Stimulated activated effector memory CD8-positive, alpha-beta T cell treated with anti-CD3 and anti-CD28 coated beads, Interleukin-12 subunit alpha, Interleukin-12 subunit beta, amount 100 ng/mL, for 72 hours (primary cell): ENCODE data around the gene KRT6C.
"Not testable (repeated sequence)": the region's sequence is repeated elsewhere in the genome, so short reads cannot be mapped to it uniquely, and the experiment has no call there.

Source experiments
- ATAC-seq: fragments of 150-1000 bp; cut with Tn5 transposase; 2 replicates; pipeline ENCODE4 v1.10.0; 2021
- DNase-seq, 2 donors: peaks; one replicate each; pipeline ENCODE4 v3.0.0; 2021 to 2022; ENCODE audit warnings: low spot score in 2 of 2
- H3K27ac Mint-ChIP-seq: one replicate; pipeline ENCODE4 v1.8.0; 2022; ENCODE audit warnings: mild to moderate bottlenecking, mixed read lengths
- H3K36me3 Mint-ChIP-seq: one replicate; pipeline ENCODE4 v1.8.0; 2022; ENCODE audit warnings: mild to moderate bottlenecking, mixed read lengths
- H3K4me1 Mint-ChIP-seq: one replicate; pipeline ENCODE4 v1.8.0; 2022; ENCODE audit warnings: mixed read lengths
- H3K4me3 Mint-ChIP-seq: one replicate; pipeline ENCODE4 v1.8.0; 2022; ENCODE audit warnings: mild to moderate bottlenecking, mixed read lengths
- H3K9me3 Mint-ChIP-seq: one replicate; pipeline ENCODE4 v1.8.0; 2022; ENCODE audit warnings: mixed read lengths

The KRT6C gene

DNA sequence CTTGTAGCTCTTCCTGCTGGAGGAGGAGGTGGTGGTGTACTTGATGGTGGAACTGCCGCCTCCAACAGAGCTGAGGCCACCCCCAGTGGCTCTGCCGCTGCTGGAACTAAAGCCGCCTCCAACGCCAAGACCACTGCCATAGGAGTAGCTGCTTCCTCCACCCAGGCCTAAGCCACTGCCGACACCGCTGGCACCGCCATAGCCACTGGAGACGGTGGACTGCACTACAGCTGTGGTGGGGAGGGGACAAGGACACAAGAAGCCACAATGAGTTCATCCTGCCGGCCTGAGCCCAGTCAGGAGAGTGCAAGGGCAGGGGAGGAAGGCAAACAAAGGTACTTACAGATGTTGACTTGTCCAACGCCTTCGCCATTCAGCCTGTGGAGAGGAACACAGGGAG, 26.4 kb downstream of the KRT6C start:
- not testable (repeated sequence) for DNase-seq, H3K9me3 Mint-ChIP-seq, ATAC-seq, H3K4me1 Mint-ChIP-seq, H3K4me3 Mint-ChIP-seq, H3K36me3 Mint-ChIP-seq, H3K27ac Mint-ChIP-seq

DNA sequence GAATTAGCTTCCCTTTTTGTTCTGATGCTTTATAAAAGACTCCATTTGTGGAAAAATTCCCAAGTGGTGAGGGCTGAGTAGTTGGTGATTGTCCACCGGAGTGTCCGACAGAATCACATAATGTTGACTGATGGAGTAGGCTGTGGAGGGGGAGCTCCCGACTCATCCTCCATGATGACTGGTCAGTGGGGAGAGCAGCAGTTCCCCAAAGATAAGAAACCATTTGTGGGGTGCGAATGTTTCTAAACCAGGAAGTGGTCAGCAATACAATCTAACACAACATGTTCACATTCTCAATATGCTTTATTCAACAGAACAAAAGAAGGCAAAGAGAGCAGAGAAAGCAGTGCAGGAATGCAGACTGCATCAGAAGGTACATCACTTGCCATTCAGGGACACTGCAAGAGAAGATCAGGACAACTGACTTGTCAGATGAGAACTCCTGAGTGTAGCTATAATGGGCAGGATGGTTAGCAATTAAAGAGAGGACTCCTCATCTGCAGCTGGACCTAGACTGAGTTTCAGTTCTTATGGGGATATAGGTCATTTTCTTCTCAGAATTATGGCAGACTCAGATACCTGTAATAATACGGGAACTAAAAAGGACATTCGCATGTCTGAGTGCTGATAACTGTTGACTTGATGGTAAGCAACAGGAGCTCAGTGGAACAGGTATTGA, 27.1 kb downstream of the KRT6C start:
- DNase-seq: no peak

DNA sequence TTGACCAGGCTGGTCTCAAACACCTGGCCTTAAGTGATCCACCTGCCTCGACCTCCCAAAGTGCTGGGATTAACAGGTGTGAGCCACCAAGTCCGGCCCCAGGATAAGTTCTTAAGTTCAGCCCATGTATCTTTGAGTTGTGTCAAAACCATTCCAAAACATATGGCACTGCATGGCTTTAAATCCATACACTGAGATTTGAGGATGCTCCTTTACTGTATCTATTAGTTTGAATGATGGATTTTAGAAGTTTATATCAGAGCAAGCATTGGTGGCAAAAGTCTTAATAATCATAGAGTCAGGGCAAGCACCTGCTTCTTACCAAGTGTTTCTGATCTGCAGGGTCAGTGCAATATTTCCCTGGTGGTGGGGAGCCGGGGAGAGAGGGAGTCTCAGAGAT, 27.7 kb downstream of the KRT6C start:
- Mint-ChIP-seq H3K36me3 (no peaks in the 10 kb centered on the region), H3K4me3 (no peak overlapping the region), H3K27ac (no peak overlapping the region), H3K4me1 (peaks cover 7% of the 10 kb centered on the region), H3K9me3 (no peaks in the 10 kb centered on the region)
- DNase-seq: no peak
- no peak for ATAC-seq

More for the DNA sequence above, 27.1 kb downstream of the KRT6C start:
- no peak overlapping the region for H3K4me3 Mint-ChIP-seq
- H3K4me1 Mint-ChIP-seq: peaks cover 7% of the 10 kb centered on the region
- no peak overlapping the region for H3K27ac Mint-ChIP-seq
- H3K9me3 Mint-ChIP-seq: no peaks in the 10 kb centered on the region
- H3K36me3 Mint-ChIP-seq: no peaks in the 10 kb centered on the region
- ATAC-seq: no peak

DNA sequence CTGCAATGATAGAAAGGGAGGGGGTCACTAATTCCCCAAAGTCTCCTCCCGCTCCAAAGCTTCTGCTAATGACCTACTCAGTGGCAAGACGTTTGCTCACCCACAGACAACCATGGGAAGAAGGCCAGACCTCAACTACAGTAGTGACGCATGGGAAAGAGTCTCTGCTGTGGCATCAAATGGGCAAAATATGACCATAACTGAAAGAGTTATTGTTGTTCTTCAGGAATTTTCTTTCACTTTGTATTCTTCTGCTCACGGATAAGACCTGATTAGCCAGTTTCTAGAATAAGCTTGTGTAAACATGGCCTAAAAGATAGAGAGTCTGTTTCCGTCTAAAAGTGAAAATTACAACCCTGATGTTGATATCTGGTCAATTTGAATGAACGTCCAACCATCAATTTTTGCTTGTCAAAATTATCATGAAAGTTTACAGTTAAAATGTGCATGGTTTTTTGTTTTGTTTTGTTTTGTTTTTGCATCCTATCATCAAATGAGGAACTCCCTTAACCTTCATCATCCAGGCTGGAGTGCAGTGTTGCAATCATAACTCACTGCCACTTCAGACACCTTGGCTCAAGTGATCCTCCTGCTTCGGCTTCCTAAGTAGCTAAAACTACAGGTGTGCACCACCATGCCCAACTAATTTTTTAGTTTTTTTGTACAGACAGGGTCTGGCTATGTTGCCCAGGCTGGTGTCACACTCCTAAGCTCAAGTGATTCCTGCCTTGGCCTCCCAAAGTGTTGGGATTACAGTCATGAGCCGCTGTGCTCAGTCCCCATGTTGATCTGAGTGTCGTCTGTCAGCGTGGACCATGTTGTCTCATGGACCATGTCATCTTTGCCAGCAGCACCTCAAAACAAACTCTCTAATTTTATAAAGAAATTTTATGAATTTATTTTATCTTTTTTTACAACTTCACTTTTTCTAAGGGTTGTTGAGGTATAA, 28.7 kb downstream of the KRT6C start:
- no peaks in the 10 kb centered on the region for H3K9me3 Mint-ChIP-seq
- no peak for DNase-seq
- H3K4me3 Mint-ChIP-seq: no peak overlapping the region
- no peaks in the 10 kb centered on the region for H3K36me3 Mint-ChIP-seq
- no peak for ATAC-seq
- peaks cover 7% of the 10 kb centered on the region for H3K4me1 Mint-ChIP-seq
- no peak overlapping the region for H3K27ac Mint-ChIP-seq

DNA sequence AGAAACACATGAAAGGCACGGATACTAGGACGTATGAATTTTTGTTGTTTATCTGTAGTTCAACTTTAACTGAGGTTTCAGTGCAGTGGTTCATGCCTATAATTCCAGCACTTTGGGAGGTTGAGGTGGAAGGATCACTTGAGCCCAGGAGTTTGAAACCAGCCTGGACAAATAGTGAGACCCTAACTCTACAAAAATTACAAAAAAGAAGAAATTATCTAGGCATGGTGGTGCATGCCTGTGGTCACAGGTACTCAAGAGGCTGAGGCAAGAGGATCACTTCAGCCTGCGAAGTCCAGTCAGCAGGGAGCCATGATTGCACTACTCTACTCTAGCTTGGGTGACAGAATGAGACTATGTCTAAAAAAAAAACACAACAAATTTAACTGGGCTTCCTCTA, 29.6 kb downstream of the KRT6C start:
- DNase-seq: no peak
- Mint-ChIP-seq H3K9me3 (no peaks in the 10 kb centered on the region), H3K36me3 (no peaks in the 10 kb centered on the region)

DNA sequence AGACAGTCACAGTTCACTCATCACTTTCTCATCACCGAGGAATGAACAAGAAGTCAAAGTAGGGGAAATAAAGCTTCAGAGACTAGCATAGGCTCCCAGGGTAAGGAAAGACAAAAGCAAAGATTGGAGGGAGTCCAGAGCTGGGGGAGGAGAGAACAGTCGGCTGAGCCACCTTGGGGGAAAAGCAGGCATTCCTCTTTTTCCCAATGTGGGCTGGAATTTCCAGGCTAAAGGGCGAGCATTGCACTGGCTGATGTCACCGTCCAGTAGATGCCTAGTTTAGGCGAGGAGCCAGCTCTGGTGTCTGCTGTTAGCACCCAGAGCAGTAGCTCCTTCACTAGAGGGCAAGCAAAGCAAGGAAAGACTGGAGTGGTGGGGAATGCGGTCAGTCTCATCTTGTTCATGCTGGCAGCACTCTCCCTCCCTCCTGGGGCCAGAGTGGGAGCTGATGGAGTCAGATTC, 31.0 kb downstream of the KRT6C start:
- H3K36me3 Mint-ChIP-seq: no peaks in the 10 kb centered on the region
- no peak overlapping the region for H3K27ac Mint-ChIP-seq
- no peak overlapping the region for H3K4me3 Mint-ChIP-seq
- H3K9me3 Mint-ChIP-seq: no peaks in the 10 kb centered on the region
- ATAC-seq: no peak
- peaks cover 7% of the 10 kb centered on the region for H3K4me1 Mint-ChIP-seq
- DNase-seq: no peak

More for the DNA sequence above, 29.6 kb downstream of the KRT6C start:
- no peak overlapping the region for H3K4me3 Mint-ChIP-seq
- H3K27ac Mint-ChIP-seq: no peak overlapping the region
- no peak for ATAC-seq
- H3K4me1 Mint-ChIP-seq: peaks cover 7% of the 10 kb centered on the region

DNA sequence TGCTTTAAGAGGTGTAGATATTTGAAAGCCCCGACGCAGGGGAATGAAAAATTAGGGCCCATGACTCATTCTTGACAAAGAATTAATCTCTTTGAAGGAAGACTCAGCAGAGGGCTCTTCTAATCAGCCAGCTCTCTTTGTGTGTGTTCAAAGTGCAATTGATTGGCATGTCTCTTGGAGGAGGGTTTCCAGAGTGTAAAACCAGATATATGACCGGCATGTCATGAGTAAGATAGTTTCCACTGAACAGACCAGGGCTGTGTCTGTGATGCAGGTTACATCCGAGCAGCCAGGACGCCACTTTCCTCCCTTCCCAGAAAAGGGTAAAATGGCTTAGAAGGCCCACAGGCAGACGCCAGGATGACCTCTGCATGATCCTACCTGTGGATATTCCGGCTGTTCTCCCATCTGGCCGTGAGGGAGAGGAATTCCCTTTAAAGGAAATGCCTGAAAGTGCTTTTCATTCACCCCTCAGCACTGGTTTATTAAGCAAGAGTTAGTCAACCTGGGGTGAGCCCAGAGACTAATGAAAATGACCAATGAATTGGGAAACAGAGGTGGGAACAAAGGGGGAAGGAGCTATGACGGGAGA, 32.2 kb downstream of the KRT6C start:
- ATAC-seq (no peak), DNase-seq (no peak)
- H3K4me1 Mint-ChIP-seq: peaks cover 3% of the 10 kb centered on the region
- no peak overlapping the region for H3K27ac Mint-ChIP-seq
- H3K4me3 Mint-ChIP-seq: no peak overlapping the region
- no peaks in the 10 kb centered on the region for H3K36me3 Mint-ChIP-seq
- H3K9me3 Mint-ChIP-seq: no peaks in the 10 kb centered on the region

DNA sequence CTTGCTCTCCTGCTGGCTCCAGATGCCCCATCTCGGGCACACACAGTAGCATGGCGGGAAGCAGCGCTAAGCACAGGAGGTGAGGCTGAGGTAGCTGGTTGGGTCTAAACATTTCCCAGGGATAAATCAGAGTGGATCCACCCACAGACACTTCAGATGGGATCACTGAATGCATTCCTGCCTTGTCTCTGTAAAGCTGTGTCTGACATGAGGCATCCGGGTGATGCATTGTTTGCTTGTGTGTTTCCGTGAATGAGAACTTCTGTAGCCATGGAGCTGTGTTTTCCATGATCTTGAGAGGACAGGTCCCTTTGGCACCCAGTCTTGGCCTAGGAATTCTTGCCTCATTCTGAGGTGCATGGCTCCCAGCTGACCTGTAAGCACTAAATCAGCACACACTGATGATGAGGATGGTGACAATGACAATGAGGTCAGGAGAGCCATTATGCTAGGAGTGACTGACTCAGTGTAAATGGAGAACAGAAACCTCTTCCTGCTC, 32.7 kb downstream of the KRT6C start:
- H3K36me3 Mint-ChIP-seq: no peaks in the 10 kb centered on the region

DNA sequence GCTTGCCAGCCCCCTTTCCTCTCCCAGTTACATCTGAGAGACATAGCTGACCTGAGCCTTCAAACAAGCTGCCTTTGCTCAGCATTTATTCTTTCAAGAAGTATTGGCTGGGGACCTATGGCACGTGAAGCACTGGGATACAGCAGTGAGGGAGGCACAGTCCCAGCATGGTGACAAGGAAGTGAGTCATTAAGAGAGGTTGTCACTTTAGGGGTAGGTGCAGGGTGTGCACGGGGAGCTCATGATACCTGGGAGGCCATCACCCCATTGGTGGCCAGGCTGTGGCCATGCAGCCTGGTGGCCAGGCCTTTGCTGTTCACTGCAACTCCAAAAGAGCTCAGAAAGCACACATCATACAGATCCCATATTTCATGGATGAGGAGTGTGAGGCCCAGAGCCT, 33.8 kb downstream of the KRT6C start:
- H3K4me3 Mint-ChIP-seq: no peak overlapping the region
- ATAC-seq: no peak
- H3K9me3 Mint-ChIP-seq: no peaks in the 10 kb centered on the region

More for the DNA sequence above, 32.7 kb downstream of the KRT6C start:
- no peaks in the 10 kb centered on the region for H3K9me3 Mint-ChIP-seq
- H3K4me3 Mint-ChIP-seq: no peak overlapping the region
- peak; percentile 46 for ATAC-seq
- no peaks in the 10 kb centered on the region for H3K4me1 Mint-ChIP-seq
- no peak for DNase-seq
- H3K27ac Mint-ChIP-seq: no peak overlapping the region

DNA sequence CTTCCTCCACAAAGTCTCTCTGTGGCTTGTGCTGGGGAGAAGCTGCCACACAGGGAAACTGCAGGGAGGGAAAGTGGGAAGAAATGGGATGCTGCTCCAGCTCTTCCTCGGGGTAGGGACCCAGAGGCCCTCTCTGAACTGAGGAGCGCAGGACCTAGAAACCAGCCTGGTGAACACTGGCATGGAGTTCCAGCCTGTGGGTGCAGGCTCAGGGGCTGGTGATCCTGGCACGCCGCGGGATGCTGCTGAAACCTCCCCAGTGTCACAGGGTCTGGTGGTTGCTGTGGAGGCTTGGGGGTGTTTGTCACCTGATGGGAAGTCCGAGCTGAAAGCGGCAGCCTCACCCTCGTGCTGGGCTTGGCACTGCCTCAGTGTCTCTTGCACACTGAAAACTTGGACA, 34.2 kb downstream of the KRT6C start:
- Mint-ChIP-seq H3K4me3 (no peak overlapping the region), H3K36me3 (no peaks in the 10 kb centered on the region), H3K9me3 (no peaks in the 10 kb centered on the region), H3K4me1 (no peaks in the 10 kb centered on the region), H3K27ac (no peak overlapping the region)
- DNase-seq (no peak), ATAC-seq (no peak)

More for the DNA sequence above, 33.8 kb downstream of the KRT6C start:
- no peak for DNase-seq
- Mint-ChIP-seq H3K27ac (no peak overlapping the region), H3K36me3 (no peaks in the 10 kb centered on the region), H3K4me1 (no peaks in the 10 kb centered on the region)

DNA sequence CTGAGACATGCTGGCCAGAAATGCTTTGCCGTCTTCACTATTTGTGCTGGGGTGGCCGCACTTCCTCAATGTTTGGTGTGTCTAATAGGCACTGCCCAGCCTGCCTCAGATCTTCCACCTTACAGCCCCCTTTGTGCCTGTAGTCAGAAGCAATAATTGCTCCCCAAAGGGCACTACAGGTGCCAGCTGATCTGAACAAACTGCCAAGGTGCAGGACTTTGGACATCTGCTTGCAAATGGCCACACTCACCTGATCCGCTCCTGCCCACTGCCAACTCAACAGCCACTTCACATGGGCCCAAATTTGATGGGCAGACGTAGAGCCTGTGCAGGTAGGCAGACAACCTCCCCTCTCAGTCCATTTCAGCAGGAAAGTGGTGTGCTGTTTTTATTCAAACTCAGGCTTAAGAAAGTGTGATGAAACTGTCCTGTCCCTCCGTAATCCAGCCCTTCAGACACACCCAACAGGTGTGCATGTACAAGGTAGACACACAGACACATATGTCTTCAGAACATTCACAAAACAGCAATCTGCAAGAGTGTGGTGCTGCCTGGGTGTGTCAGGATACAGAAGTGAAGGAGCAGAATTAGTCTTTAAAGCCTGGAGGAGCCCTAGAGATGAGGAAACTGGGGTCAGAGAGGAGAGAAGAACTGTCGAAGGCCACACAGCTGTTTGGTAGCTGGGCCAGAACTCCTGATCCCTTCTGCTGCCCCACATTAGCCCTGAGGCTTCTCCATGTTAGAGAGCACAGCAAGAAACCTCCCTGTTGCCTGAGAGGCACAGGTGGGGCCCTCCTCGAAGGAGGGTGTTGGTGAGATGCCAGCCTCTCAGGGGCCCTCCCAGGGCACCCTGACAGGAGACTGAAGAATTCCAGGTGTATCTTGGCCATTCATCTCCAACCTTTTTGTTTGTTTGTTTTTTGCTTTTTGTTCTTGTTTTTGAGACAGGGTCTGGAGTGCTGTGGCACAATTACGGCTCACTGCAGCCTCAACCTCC, 35.0 kb downstream of the KRT6C start:
- Mint-ChIP-seq H3K4me3 (no peak overlapping the region), H3K4me1 (no peaks in the 10 kb centered on the region), H3K27ac (no peak overlapping the region), H3K9me3 (no peaks in the 10 kb centered on the region), H3K36me3 (no peaks in the 10 kb centered on the region)
- ATAC-seq (no peak), DNase-seq (no peak)

DNA sequence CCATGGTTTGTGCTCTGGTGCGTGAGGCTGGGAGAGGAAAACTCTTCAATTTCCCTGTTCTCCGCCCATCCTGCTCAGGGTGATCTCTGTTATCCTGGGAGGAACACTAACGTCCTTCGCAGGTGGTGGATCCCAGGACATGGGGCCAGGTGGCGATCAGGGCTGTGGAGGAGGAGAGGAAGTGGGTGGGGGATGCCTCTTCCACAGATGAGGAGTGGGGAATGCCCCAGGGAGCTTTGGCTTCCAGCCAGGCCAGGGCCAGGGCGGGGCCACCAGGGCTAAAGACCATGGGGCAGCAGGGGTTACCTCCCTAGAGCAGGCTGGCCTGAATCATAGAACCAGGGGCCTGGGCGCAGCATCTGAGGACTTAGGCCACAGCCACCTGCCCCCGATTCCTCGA, 36.1 kb downstream of the KRT6C start:
- H3K4me1 Mint-ChIP-seq: no peaks in the 10 kb centered on the region
- no peak overlapping the region for H3K4me3 Mint-ChIP-seq
- H3K9me3 Mint-ChIP-seq: no peaks in the 10 kb centered on the region
- no peak for ATAC-seq
- H3K27ac Mint-ChIP-seq: no peak overlapping the region
- no peaks in the 10 kb centered on the region for H3K36me3 Mint-ChIP-seq
- DNase-seq: no peak

DNA sequence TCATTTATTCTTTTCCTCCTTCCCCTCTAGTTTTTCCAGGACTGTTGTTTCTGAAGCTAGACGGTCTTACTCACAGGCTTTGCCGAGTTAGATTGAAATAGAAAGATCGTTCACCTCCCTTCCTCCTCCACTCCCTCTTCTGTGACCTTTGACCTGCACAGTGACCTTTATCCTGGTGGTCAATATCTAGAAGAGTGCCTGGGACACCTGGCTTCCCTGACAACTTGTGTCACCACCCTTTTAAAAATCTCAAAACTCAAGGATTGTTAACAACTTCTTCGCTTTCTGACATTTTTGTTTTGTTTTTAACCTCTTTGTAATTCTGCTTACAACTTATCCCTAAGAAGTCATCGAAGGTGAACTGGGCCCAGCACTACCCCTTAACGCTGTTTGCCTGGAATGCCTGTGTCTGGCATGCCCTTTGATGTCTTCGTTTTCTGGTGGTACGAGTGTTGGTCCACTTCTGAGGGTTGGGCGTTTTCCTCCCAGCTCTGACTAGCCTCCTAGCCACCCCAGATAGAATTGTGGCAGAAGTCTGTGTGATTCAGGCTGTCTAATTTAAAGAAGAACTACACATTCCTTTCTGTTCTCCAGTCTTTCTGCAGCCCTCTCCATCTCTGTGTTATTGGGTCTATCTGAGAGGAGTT, 36.7 kb downstream of the KRT6C start:
- no peak for ATAC-seq
- H3K9me3 Mint-ChIP-seq: no peaks in the 10 kb centered on the region
- no peaks in the 10 kb centered on the region for H3K4me1 Mint-ChIP-seq
- no peak overlapping the region for H3K4me3 Mint-ChIP-seq
- no peak overlapping the region for H3K27ac Mint-ChIP-seq
- H3K36me3 Mint-ChIP-seq: no peaks in the 10 kb centered on the region
- no peak for DNase-seq
